ENCODE measurements around the gene SMYD3. TPM values are rescaled to one million over a fixed set of nuclear protein-coding genes. Genes with fewer than 3 reads are reported as not detected.

The SMYD3 gene
- total RNA-seq, 1 donor from 2014 or later = 20.8 TPM

- Mint-ChIP-seq H3K9me3 (no peaks in the 10 kb centered on the region), H3K27ac (no peak overlapping the region), H3K4me3 (no peak overlapping the region), H3K4me1 (no peaks in the 10 kb centered on the region), H3K36me3 (ENCODE audit: low read depth) (no peaks in the 10 kb centered on the region), H3K27me3 (no peaks in the 10 kb centered on the region)
- CTCF ChIA-PET = interaction anchor here (1.2 kb wide), 1 partner anchor 11 kb away, joined by 4 read pairs; no protein-coding TSS in a partner anchor
- POLR2A ChIA-PET = no interaction called here
- intact Hi-C loops (cut with micrococcal nuclease) = no loop called here
- DNase-seq (no peak), ATAC-seq (ENCODE audit: low read depth) (no peak)
- TF ChIP-seq CTCF (IDR thresholded peaks at IDR 0.05) = no peak
Observed at GRCh38 chr1:246134789-246135188, 372.3 kb downstream of the SMYD3 start.

- no peak overlapping the region for H3K4me3 Mint-ChIP-seq
- POLR2A ChIA-PET = no interaction called here
Observed at GRCh38 chr1:246131095-246131494, 376.0 kb downstream of the SMYD3 start.

GRCh38 chr1:246128494-246129069 lies 378.5 kb downstream of the SMYD3 start:
- H3K27me3 Mint-ChIP-seq = no peaks in the 10 kb centered on the region
- ATAC-seq (ENCODE audit: low read depth) (no peak), DNase-seq (no peak)
- ChIA-PET POLR2A (no interaction called here), CTCF (no interaction called here)
- no peaks in the 10 kb centered on the region for H3K4me1 Mint-ChIP-seq
- H3K9me3 Mint-ChIP-seq = no peaks in the 10 kb centered on the region
- no peaks in the 10 kb centered on the region for H3K36me3 Mint-ChIP-seq (ENCODE audit: low read depth)
- intact Hi-C loops (cut with micrococcal nuclease) = no loop called here
- no peak for TF ChIP-seq CTCF (IDR thresholded peaks at IDR 0.05)
- no peak overlapping the region for H3K27ac Mint-ChIP-seq
- no peak overlapping the region for H3K4me3 Mint-ChIP-seq

More at GRCh38 chr1:246131095-246131494, 376.0 kb downstream of the SMYD3 start:
- H3K9me3 Mint-ChIP-seq = no peaks in the 10 kb centered on the region
- H3K27ac Mint-ChIP-seq = no peak overlapping the region
- intact Hi-C loops (cut with micrococcal nuclease) = no loop called here
- H3K27me3 Mint-ChIP-seq = no peaks in the 10 kb centered on the region
- no peaks in the 10 kb centered on the region for H3K4me1 Mint-ChIP-seq
- CTCF ChIA-PET = no interaction called here
- TF ChIP-seq CTCF (IDR thresholded peaks at IDR 0.05) = no peak
- ATAC-seq (ENCODE audit: low read depth) = no peak
- no peak for DNase-seq
- H3K36me3 Mint-ChIP-seq (ENCODE audit: low read depth) = no peaks in the 10 kb centered on the region

- DNase-seq (no peak), ATAC-seq (ENCODE audit: low read depth) (no peak)
- ChIA-PET POLR2A (no interaction called here), CTCF (no interaction called here)
- intact Hi-C loops (cut with micrococcal nuclease) = no loop called here
- no peak overlapping the region for H3K27ac Mint-ChIP-seq
- H3K36me3 Mint-ChIP-seq (ENCODE audit: low read depth) = no peaks in the 10 kb centered on the region
- H3K4me3 Mint-ChIP-seq = no peak overlapping the region
- no peak for TF ChIP-seq CTCF (IDR thresholded peaks at IDR 0.05)
- no peaks in the 10 kb centered on the region for H3K27me3 Mint-ChIP-seq
- H3K4me1 Mint-ChIP-seq = no peaks in the 10 kb centered on the region
- H3K9me3 Mint-ChIP-seq = no peaks in the 10 kb centered on the region
Observed at GRCh38 chr1:246126580-246126979, 380.5 kb downstream of the SMYD3 start.

- POLR2A ChIA-PET = no interaction called here
- TF ChIP-seq CTCF (IDR thresholded peaks at IDR 0.05) = no peak
- H3K4me3 Mint-ChIP-seq = no peak overlapping the region
- H3K27me3 Mint-ChIP-seq = no peaks in the 10 kb centered on the region
- ATAC-seq (ENCODE audit: low read depth) (no peak), DNase-seq (no peak)
- H3K27ac Mint-ChIP-seq = no peak overlapping the region
- H3K36me3 Mint-ChIP-seq (ENCODE audit: low read depth) = no peaks in the 10 kb centered on the region
- intact Hi-C loops (cut with micrococcal nuclease) = no loop called here
- H3K9me3 Mint-ChIP-seq = no peaks in the 10 kb centered on the region
- peaks cover 7% of the 10 kb centered on the region for H3K4me1 Mint-ChIP-seq
- CTCF ChIA-PET = no interaction called here
Observed at GRCh38 chr1:246122071-246122470, 385.0 kb downstream of the SMYD3 start.
